DMS153 treated with DMSO at 0.1 percent for 48 hours (cell line): Measurements from ENCODE around the gene CARMIL1.

Source experiments
- DNase-seq: peaks from one replicate; lab custom pipeline; 2025; ENCODE audit not compliant: unreplicated experiment; lab: John Stamatoyannopoulos, UW

The CARMIL1 gene

GRCh38 chr6:25497383-25498040 is 218.3 kb downstream of the CARMIL1 start:
- DNase-seq: no peak

GRCh38 chr6:25498505-25498904 is 219.3 kb downstream of the CARMIL1 start:
- no peak for DNase-seq

DNA sequence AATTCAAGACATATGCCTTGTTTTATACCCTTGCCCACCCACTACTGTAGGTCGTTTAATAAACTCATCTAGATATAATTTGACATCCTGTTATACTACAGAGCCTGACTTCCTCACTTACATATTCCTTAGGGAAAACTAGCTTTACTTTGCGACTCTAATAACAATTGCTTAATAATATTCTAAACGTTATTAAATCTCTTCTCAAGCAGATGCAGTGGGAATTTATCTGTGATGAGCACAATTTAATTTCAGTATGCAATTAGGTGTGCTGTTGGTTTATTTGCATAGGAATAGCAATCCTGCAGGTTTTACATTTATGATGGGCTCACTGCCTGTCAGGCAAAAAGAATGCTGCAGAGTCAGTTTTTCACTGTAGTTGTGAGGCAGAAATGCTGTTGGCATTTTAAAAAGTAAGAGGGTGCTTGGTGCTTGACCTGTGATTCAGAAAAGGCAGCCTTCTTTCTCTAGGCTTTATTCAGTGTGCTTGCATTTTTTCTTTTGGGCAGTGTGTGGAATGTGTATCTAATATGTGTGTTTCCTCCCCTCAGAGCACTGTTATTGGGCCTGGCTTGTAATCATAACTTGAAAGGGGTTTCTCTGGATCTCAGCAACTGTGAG is 220.6 kb downstream of the CARMIL1 start:
- no peak for DNase-seq

DNA sequence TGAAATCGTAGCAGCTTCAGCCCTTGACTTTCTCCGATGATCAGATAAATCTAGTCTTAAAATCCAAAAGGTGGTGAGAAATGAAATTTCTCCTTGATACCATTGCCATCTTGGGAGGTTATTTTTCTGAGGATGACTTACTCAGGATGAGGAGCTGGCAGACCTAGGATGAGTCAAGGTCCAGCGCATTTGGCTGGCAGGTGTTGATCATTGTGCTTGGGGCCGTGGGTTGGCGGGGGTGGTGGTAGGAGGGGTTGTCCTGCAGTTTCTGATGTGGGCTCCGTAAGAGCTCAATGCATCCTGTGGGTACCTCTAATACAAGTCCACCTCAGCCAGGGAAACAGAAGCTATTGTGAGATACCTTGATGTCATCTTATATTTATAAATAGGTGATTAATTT is 224.5 kb downstream of the CARMIL1 start:
- no peak for DNase-seq

- no peak for DNase-seq
Observed at GRCh38 chr6:25504661-25505060, 225.5 kb downstream of the CARMIL1 start.

DNA sequence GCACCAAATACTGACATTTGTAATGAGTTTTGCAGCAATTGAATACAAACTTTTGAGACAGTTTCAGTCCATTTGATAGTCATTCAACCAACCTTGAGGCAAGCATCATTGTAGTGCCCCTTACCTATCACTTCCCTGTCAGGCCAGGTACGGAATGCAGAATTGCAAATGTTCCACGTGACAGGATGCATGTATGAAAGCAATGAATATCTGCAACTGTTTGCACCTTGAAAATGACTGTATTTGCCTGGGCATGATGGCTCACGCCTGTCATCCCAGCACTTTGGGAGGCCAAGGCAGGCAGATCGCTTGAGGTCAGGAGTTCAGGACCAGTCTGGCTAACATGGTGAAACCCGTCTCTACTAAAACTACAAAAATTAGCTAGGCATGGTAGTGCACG is 226.8 kb downstream of the CARMIL1 start:
- no peak for DNase-seq

DNA sequence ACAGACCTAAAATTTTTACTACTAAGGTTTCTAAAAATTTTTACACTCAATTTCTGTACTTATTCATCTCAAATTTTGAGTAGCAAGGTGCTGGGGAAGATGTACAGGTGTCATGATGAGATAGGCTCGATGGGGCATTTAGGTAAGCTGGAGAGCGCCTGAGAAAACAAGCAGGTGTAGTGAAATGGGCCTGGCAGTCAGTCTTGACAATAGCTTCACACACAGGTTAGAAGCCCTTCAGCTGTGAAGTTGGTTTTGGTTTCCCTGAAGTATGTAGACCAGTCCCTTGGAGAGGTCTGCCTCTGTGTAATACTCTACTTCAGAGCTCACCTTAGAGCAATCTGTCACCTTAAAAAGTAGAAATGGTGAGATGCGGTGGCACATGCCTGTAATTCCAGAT is 228.9 kb downstream of the CARMIL1 start:
- no peak for DNase-seq

DNA sequence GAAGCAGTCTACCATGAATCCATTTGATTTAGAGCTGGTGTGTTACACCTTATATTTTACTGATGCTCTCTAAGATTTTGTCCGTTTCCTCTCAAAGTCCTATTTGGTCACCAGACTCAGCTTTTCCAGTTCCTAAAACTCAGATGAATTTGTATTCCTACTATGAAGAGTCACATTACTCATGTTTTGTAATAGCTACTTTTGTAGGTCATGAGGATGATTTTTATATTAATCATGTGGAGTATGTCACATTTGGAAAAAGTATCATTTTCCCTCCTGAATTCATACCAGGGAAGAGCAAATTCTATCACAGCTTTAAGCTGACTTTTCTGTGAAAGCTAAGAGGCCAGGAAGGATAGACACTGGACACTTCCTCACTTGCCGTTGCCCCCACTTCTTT is 232.2 kb downstream of the CARMIL1 start:
- DNase-seq: no peak

DNA sequence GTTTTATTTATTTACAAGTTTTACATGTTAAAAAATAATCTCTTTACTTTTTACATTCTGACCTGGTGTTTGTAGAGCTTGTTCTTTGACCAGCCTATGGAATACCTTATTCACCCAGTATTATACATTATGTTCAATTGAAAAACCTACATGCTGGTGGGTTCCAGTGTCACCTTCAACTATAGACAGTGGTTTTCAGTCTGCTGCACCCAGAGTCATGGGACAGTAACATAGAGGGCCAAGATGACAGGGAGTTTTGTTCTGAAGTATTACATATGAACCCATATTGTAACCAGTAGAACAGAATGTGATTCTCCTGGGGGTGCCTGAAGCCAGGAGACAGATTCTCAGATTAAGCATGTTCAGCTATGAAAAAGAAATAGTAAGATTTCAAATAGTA is 233.4 kb downstream of the CARMIL1 start:
- no peak for DNase-seq

DNA sequence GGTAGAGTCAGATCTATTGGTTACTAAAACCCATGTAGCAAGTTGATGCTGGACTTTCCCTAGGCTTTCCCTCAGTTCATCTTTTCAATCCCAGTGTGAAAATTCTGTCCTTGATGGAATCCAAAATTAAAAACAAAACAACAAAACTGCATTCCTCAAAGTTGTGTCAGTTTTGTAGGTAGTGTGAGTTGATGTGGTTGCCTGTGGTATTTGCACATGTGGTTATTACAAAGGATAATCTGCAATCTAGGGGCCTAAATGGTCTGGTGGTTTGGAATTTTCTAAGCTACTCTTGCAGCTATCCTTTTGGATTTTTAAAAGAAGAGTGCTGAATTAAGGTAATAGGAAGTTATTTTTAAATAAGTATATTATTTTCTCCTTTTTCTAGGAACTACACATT is 240.7 kb downstream of the CARMIL1 start:
- no peak for DNase-seq

DNA sequence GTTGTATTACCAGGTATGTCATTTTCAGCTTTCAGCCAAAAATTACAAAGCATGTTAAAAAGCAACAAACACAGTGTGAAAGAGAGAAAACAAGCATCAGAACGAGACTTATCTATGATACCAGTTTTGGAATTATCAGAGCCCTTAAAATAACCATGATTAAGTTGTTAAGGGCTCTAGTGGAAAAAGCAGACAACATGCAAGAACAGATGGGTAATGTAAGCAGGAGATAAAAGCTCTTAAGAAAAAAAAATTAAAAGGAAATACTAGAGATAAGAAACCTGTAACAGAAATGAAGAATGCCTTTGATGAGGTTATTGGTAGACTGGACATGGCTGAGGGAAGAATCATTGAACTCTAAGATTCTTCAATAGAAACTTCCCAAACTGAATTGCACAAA is 245.4 kb downstream of the CARMIL1 start:
- no peak for DNase-seq

GRCh38 chr6:25525078-25525477 is 245.9 kb downstream of the CARMIL1 start:
- no peak for DNase-seq

DNA sequence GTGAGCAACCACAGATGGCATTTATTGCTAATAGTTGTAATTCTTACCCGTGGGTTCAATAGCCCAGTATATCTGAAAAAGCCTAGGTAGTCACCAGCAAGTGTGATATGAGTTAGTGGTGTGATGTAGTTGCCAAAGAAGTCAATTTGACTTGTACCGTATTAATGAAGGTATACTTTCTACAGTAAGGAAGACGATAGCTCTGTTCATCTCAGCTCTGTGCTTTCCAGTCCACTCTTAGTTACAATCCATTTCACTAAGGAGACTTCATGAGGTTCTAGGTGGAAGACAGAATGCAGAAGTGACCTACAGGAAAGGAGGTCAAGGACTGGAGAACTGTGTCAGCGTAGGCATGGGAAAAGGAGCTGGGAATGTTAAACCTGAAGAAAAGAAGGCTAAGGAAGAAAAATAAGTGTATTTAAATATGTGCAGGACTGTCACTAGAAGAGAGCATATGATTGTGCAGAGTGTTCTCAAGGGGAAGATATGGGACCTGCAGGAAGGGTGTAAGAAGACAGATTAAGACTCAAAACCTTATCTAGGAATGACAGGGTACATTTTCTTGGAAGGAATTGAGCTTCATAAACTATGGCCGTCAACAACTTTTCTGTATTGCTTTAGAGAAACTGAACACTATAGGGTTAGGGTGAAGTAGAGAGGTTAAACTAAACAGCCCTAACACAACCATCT is 255.9 kb downstream of the CARMIL1 start:
- no peak for DNase-seq

DNA sequence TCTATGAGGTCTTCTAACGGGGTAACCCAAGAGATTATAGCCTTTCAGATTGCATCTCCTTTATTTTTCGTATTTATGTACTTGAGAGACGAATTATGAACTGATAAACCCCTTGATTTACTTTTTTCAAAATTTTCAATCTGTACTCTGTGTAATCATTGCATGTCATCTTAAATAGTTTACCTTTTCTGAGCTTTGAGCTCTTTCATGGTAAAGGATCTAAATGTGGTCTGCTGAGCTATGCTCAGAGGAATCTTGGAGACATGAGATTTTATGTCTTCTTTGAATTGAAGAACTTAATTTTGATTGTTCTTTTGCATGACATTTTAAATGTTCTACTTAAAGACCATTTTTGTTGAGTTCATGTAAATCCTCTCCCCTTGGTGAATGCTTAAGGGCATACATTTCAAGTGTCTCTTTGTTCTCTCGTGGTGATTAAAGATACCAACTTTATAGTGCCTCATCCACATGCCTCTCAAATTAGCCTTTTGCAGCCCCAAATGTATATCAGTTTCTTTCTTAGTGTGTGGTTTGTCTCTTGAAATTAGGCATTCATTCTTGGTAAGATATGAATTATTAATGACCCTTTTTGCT is 256.6 kb downstream of the CARMIL1 start:
- no peak for DNase-seq

DNA sequence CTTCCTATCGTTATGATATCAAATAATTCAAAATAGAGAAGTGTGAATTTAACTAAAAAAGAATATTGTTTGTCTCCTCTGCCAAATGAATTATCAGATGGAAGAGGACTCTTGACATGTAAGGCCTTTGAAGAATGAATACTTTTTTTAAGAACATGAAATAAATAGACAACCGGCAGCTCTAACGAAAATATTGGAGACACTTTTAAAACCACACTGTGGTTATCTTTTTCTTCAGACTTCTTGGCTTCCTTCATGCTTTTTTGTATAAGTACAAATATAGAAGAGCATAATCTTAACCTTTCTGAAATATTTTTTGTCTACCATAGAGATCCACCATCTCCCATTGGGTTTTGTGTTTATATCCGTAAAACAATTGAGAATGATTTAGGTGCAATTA is 257.6 kb downstream of the CARMIL1 start:
- no peak for DNase-seq

DNA sequence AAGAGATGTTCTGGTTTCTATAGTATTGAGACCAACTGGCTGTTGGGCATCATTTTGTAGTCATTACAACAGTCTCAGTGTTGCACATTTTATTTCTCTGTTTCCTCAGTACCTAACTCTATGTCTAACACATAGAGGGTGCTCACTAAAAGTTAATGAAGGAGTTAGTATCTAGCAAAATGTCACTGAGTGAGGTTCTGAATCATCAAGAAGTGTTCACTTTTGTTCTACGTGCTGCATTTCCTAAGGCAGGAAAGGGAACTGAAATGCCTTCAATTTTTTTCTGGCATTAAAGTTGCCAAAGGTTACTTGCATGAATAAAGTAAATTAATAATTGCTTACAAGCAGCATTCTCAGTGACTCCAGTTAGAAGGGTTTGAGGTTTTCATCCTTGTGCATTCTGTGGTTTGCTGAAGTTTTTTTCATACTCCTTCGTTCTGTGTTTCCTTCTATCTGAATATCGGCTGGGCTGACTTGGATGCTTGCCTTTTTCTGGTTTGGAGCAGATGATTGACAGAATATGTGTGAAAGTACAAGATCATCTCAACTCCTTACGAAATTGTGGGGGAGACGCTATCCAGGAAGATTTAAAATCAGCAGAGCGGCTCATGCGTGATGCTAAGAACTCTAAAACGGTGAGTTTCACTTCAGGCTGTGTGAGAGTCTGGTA is 258.3 kb downstream of the CARMIL1 start:
- DNase-seq: no peak

DNA sequence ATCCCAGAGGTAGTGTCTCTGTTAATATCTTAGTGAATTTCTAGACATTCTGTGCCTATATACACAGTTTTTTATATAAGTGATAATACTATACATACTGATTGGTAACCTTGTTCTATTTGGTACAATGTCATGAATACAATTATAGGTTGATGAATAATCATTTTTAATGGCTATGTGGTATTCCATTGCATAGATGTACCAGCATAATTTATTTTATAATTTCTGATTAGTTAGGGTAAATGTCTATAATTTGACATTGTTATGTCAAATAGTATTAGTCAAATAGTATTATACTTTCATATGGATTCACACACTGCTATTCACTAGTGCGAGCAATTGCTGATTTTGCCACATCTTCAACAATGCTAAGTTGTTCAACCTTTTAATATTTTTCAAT is 262.1 kb downstream of the CARMIL1 start:
- no peak for DNase-seq

- no peak for DNase-seq
Observed at GRCh38 chr6:25542984-25543910, 264.1 kb downstream of the CARMIL1 start.

- DNase-seq: no peak
Observed at GRCh38 chr6:25544833-25545232, 265.7 kb downstream of the CARMIL1 start.

DNA sequence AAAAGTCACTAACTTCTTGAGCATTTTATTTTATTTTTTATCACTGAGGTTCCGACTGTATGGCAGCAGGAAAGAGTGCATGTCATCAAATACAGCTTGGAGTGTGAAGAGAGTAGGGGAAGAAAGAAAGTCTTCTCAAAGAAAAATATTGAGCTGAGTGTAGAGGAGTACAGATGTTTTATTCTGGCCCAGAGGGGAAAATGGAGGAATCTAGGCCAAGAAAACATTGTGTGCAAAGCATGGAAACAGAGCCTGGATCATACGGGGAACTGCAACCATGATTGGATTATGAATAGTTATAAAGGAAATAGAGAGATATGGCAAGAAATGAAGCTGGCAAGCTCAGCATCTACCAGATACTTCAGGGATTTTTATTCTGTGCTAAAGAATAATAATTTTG is 268.6 kb downstream of the CARMIL1 start:
- DNase-seq: no peak

- DNase-seq: no peak
Observed at GRCh38 chr6:25548451-25548850, 269.3 kb downstream of the CARMIL1 start.
